ENCODE results near the gene KREMEN2. TPM values are rescaled to one million over a fixed set of nuclear protein-coding genes. Genes with fewer than 3 reads are reported as not detected.

KREMEN2 gene
- total and polyA plus RNA-seq, 2 of the 8 experiments (the other 6 are each of a cell fraction or from before 2014, with no cell fraction given) = 6.6 to 7.0 TPM

- peak; percentile 70 for TF ChIP-seq CREB1 (IDR thresholded peaks at IDR 0.05)
- peak; percentile 97 for TF ChIP-seq RBBP5 (IDR thresholded peaks at IDR 0.05; ENCODE audit: borderline replicate concordance, low read depth, low read length)
- TF ChIP-seq GTF2F1 (IDR thresholded peaks at IDR 0.05; ENCODE audit: borderline replicate concordance, low read depth, low read length) = peak; percentile 86
- TF ChIP-seq CBX5 (IDR thresholded peaks at IDR 0.05; ENCODE audit: low read depth, low read length) = no peak
- peak in 1 of 2 experiments; percentile 24; a peak in 1 of 4 replicates for TF ChIP-seq RAD21 (IDR thresholded peaks at IDR 0.05 in 1 of 2, conservative IDR thresholded peaks at IDR 0.05 in 1 of 2; ENCODE audit: low read depth in 2 of 2, low read length in 2 of 2)
- TF ChIP-seq EP300 (IDR thresholded peaks at IDR 0.05; ENCODE audit: borderline replicate concordance in 1 of 2, low read depth in 2 of 2, low read length in 2 of 2) = peak; percentile 86 to 100
- 0 out of 2 replicates have a peak, but pooled peaks have one; percentile 16 for TF ChIP-seq SRF (IDR thresholded peaks at IDR 0.05; ENCODE audit: low read depth, low read length)
- peak; percentile 99 for TF ChIP-seq TEAD4 (IDR thresholded peaks at IDR 0.05; ENCODE audit: low read depth, low read length)
- no peak for TF ChIP-seq KDM4A (IDR thresholded peaks at IDR 0.05; ENCODE audit: low read depth, low read length, severe bottlenecking)
- TF ChIP-seq RNF2 (IDR thresholded peaks at IDR 0.05; ENCODE audit: borderline replicate concordance, low read depth, low read length, missing control alignments, poor library complexity, severe bottlenecking) = no peak
- TF ChIP-seq EZH2 (IDR thresholded peaks at IDR 0.05; ENCODE audit: low read depth, low read length, severe bottlenecking) = no peak
- TF ChIP-seq POLR2AphosphoS5 (IDR thresholded peaks at IDR 0.05; ENCODE audit: low read depth, low read length) = peak; percentile 75
- peak; percentile 85 for TF ChIP-seq EGR1 (IDR thresholded peaks at IDR 0.05; ENCODE audit: borderline replicate concordance, low read depth, low read length)
- TF ChIP-seq USF2 (IDR thresholded peaks at IDR 0.05; ENCODE audit: low read length) = no peak
- TF ChIP-seq ASH2L (IDR thresholded peaks at IDR 0.05; ENCODE audit: low read length) = peak; percentile 100
- TF ChIP-seq BCL11A (IDR thresholded peaks at IDR 0.05; ENCODE audit: low read depth in 2 of 2, low read length in 2 of 2) = peak; percentile 87 to 88
- no peak for TF ChIP-seq KDM5A (IDR thresholded peaks at IDR 0.05; ENCODE audit: low read length)
- peak; percentile 100 for TF ChIP-seq SP1 (IDR thresholded peaks at IDR 0.05; ENCODE audit: low read depth, low read length)
- no peak for TF ChIP-seq FOSL1 (IDR thresholded peaks at IDR 0.05; ENCODE audit: insufficient read depth, low read depth, low read length)
- peak; percentile 86 for TF ChIP-seq TBP (IDR thresholded peaks at IDR 0.05; ENCODE audit: low read depth, low read length)
- TF ChIP-seq TAF7 (optimal IDR thresholded peaks at IDR 0.05; ENCODE audit: borderline replicate concordance, low read depth, low read length) = peak; percentile 85
- peak; percentile 35; the same call in 1 of the 2 replicates for TF ChIP-seq E2F6 (IDR thresholded peaks at IDR 0.05)
Observed at GRCh38 chr16:3007957-3008689, 44.0 kb downstream of the KREMEN2 start (continued).
